ENCODE measurements around the gene PADI2.

PADI2 gene

GRCh38 chr1:17128361-17128760 is 9.1 kb upstream of the PADI2 start:
- no peak for DNase-seq (ENCODE audit: low spot score)
- TF ChIP-seq, protein P1, sequence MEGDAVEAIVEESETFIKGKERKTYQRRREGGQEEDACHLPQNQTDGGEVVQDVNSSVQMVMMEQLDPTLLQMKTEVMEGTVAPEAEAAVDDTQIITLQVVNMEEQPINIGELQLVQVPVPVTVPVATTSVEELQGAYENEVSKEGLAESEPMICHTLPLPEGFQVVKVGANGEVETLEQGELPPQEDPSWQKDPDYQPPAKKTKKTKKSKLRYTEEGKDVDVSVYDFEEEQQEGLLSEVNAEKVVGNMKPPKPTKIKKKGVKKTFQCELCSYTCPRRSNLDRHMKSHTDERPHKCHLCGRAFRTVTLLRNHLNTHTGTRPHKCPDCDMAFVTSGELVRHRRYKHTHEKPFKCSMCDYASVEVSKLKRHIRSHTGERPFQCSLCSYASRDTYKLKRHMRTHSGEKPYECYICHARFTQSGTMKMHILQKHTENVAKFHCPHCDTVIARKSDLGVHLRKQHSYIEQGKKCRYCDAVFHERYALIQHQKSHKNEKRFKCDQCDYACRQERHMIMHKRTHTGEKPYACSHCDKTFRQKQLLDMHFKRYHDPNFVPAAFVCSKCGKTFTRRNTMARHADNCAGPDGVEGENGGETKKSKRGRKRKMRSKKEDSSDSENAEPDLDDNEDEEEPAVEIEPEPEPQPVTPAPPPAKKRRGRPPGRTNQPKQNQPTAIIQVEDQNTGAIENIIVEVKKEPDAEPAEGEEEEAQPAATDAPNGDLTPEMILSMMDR (IDR thresholded peaks at IDR 0.05; ENCODE audit: extremely low read depth, missing control alignments), result no peak

DNA sequence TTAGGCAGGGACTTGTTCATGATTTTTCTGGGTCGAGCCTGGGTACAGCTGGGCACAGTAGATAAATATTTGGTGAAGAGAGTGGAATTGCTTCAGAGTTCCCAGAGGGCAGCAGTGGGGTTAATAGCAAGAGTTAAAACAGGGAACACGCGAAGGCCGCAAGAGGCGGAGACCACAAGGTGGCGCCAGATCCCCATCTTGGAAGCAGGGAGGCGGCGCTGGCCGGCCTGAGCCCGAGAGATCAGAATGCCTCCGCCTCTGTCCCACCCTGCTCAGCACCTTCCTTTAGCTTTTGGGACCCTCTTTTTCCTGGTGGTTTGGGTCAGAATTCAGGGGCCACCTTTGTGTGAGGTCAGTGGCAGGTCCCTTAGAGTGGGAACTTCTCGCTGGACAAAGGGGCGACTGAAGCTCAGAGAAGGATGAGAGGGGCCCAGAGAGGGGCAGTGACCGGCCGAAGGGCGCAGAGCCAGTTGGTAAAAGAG is 6.5 kb upstream of the PADI2 start:
- peak; percentile 89 for DNase-seq (ENCODE audit: low spot score)
- TF ChIP-seq, protein P1 (IDR thresholded peaks at IDR 0.05; ENCODE audit: extremely low read depth, missing control alignments), result peak; percentile 90

DNA sequence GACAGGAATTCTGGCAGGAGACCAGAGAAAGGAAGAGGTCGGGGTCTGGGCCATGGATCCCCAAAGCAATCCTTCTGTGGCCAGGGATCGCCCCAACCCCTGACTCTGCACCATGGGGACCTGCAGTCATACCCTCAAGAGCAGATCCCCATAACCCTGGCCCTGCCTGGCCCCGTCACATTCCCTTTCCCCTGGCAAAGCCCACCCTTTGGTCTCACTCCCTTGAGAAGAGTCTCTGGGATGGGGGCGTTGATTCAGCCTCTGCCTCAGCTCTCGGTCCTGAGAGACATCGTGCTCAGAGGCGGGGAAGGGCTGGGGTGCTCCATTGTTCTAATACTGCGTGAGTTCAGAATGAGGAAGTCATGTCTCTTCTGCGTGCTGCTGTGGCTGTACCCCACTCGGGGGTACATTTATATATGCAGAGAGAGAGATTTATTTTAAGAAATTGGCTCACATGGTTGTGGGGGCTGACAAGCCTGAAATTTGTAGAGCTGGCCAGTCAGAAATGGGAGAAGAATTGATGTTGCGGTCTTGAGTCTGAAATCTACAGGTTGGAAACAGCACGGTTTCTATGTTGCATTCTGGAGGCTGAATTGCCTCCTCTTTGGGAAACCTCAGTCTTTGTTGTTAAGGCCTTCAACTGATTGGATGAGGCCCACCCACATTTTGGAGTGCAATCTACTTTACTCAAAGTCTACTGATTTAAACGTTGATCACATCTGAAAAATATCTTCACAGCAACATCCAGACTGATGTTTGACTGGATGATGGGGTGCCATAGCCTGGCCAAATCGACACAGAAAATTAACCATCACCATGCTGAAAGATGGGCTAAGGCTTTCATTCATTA is 4.2 kb upstream of the PADI2 start:
- TF ChIP-seq, protein P1 (IDR thresholded peaks at IDR 0.05; ENCODE audit: extremely low read depth, missing control alignments), result no peak
- no peak for DNase-seq (ENCODE audit: low spot score)

GRCh38 chr1:17122521-17123164 is 3.4 kb upstream of the PADI2 start:
- DNase-seq (ENCODE audit: low spot score), result no peak
- TF ChIP-seq, protein P1 (IDR thresholded peaks at IDR 0.05; ENCODE audit: extremely low read depth, missing control alignments), result no peak

DNA sequence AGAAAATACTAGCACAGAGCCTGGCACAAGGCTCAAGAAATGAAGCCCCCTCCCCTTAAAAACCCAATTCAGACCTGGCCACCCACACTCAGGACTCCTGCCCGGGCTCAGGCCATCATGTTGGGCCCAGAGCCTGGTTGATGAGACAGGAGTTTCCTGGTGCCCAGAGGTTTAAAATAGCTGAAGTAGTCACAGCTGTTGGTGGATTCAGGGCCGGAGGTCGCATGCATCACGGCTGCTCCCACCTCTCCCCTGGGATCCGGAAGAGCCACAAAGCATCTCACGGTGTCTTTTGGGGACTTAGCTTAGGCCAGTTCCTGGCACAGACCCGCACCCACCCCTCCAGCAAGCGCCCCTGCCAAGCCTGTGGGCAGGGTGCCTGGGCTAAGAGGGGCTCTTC is 2.6 kb upstream of the PADI2 start:
- TF ChIP-seq, protein P1 (IDR thresholded peaks at IDR 0.05; ENCODE audit: extremely low read depth, missing control alignments), result no peak
- no peak for DNase-seq (ENCODE audit: low spot score)

DNA sequence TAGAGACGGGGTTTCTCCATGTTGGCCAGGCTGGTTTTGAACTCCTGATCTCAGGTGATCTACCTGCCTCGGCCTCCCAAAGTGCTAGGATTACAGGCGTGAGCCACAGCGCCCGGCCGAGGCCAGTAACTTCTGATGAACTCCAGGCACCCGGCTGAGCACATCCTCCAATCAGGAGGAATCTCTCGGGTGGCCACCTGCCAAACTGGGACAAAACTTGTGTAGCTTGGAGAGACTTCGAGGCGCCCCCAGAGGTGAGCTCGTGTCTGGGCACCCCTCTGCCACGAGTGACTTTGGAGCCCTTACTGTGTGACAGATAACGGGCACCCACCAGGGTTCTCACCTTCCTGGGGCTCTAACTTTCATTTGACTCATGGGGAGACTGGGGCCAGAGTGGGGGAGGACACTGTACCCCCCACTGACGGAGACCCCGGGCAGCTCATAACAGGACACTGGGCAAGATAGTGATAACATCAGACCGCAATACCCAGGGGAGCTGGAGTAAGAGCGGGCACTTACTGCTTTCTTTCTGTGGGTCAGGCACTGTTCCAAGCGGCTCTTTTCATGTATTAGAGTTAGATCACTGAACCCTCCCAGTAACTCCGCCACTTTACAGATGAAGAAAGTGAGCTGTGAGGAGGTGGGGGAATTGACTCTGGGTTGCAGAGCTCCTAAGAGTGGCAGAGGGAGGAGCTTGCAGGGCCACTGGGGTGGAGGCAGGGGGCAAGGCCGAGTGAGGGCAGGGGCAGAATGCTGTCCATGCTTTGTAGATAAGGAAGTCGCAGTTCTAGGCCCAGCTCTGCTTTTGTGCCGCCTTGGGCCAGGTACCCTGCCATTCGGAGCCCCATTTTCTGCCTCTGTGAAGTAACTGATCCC is 1.9 kb upstream of the PADI2 start:
- TF ChIP-seq, protein P1 (IDR thresholded peaks at IDR 0.05; ENCODE audit: extremely low read depth, missing control alignments), result no peak
- DNase-seq (ENCODE audit: low spot score), result no peak
